HG03280 (cell line): ENCODE data around the gene CHAF1A.

Source experiments
- ATAC-seq: cut with Tn5 transposase; IDR thresholded peaks from one replicate; pipeline ENCODE4 v1.9.1; 2021; ENCODE audit warnings: mild to moderate bottlenecking, moderate library complexity; ENCODE audit not compliant: unreplicated experiment

The CHAF1A gene

GRCh38 chr19:4403005-4403761, 743 bp downstream of the CHAF1A start:
- no peak for ATAC-seq

GRCh38 chr19:4405977-4406376, 3.5 kb downstream of the CHAF1A start:
- ATAC-seq: no peak

GRCh38 chr19:4406626-4407025, 4.2 kb downstream of the CHAF1A start:
- no peak for ATAC-seq

- ATAC-seq: no peak
Observed at GRCh38 chr19:4409123-4409933, 6.9 kb downstream of the CHAF1A start.

- ATAC-seq: no peak
Observed at GRCh38 chr19:4413588-4413987, 11.1 kb downstream of the CHAF1A start.

- ATAC-seq: no peak
Observed at GRCh38 chr19:4414144-4414799, 11.8 kb downstream of the CHAF1A start.

GRCh38 chr19:4414800-4415321, 12.4 kb downstream of the CHAF1A start:
- no peak for ATAC-seq

- ATAC-seq: no peak
Observed at GRCh38 chr19:4415352-4415751, 12.9 kb downstream of the CHAF1A start.

- no peak for ATAC-seq
Observed at GRCh38 chr19:4416268-4416667, 13.8 kb downstream of the CHAF1A start.

GRCh38 chr19:4423416-4424126, 21.1 kb downstream of the CHAF1A start:
- ATAC-seq: no peak

GRCh38 chr19:4425537-4425936, 23.1 kb downstream of the CHAF1A start:
- no peak for ATAC-seq

GRCh38 chr19:4428326-4428975, 26.0 kb downstream of the CHAF1A start:
- no peak for ATAC-seq

- ATAC-seq: no peak
Observed at GRCh38 chr19:4429256-4429655, 26.8 kb downstream of the CHAF1A start.

- ATAC-seq: no peak
Observed at GRCh38 chr19:4429771-4430171, 27.3 kb downstream of the CHAF1A start.

- ATAC-seq: no peak
Observed at GRCh38 chr19:4430760-4431159, 28.3 kb downstream of the CHAF1A start.

- no peak for ATAC-seq
Observed at GRCh38 chr19:4431296-4431695, 28.9 kb downstream of the CHAF1A start.

GRCh38 chr19:4431808-4432674, 29.6 kb downstream of the CHAF1A start:
- ATAC-seq: no peak

GRCh38 chr19:4432918-4433506, 30.6 kb downstream of the CHAF1A start:
- no peak for ATAC-seq

- no peak for ATAC-seq
Observed at GRCh38 chr19:4434391-4434790, 32.0 kb downstream of the CHAF1A start.
